Activated T-helper 17 cell treated with anti-CD3 and anti-CD28 coated beads, Interleukin-2, amount 50 U/mL, for 72 hours (primary cell): ENCODE data around the gene CDK5R1. TPM values are rescaled to one million over a fixed set of nuclear protein-coding genes. Genes with fewer than 3 reads are reported as not detected.

Source experiments
- ATAC-seq: fragments of 150-1000 bp; cut with Tn5 transposase; replicated peaks from 2 replicates; pipeline ENCODE4 v1.10.0; 2021; ENCODE audit warnings: mild to moderate bottlenecking, moderate library complexity
- H3K27ac Mint-ChIP-seq: one replicate; pipeline ENCODE4 v1.8.0; 2022; ENCODE audit warnings: mixed read lengths
- H3K27me3 Mint-ChIP-seq: one replicate; pipeline ENCODE4 v1.8.0; 2022; ENCODE audit warnings: mixed read lengths
- H3K36me3 Mint-ChIP-seq: one replicate; pipeline ENCODE4 v1.8.0; 2022; ENCODE audit warnings: low read depth, mild to moderate bottlenecking, mixed read lengths
- H3K4me1 Mint-ChIP-seq: one replicate; pipeline ENCODE4 v1.8.0; 2022; ENCODE audit warnings: mixed read lengths
- H3K4me3 Mint-ChIP-seq: one replicate; pipeline ENCODE4 v1.8.0; 2022; ENCODE audit warnings: mild to moderate bottlenecking, mixed read lengths
- H3K9me3 Mint-ChIP-seq: one replicate; pipeline ENCODE4 v1.8.0; 2022; ENCODE audit warnings: mixed read lengths
- total RNA-seq, 2 donors: library from RNA; stranded (reverse); gene quantifications; one replicate each; pipeline ENCODE4 v1.2.3, GENCODE V29; 2022

CDK5R1 gene
- total RNA-seq, 2 donors from 2014 or later, result 3.6 to 13.0 TPM

- Mint-ChIP-seq H3K36me3 (peaks cover 97% of the 10 kb centered on the region), H3K27me3 (no peaks in the 10 kb centered on the region), H3K27ac (peak overlapping the region; percentile 53), H3K4me1 (peaks cover 15% of the 10 kb centered on the region), H3K9me3 (no peaks in the 10 kb centered on the region), H3K4me3 (no peak overlapping the region)
- ATAC-seq, result peak; percentile 57
Measured at GRCh38 chr17:32460054-32460453, 26.7 kb upstream of the CDK5R1 start.

DNA sequence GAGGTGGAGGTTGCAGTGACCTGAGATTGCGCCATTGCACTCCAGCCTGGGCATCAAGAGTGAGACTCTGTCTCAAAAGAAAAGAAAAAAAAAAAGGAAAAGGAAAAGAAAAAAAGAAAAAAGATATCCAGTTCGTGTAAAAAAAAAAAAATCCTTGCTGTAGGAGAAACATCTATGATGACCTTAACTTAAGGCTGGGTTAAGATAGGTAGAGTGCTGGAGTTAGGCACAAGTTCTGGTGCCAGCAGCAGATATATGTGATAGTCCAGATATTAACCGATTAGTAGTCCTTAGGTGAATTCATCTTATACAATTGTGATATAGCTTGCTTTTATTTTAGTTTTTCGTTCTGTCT is 25.3 kb upstream of the CDK5R1 start:
- ATAC-seq, result no peak
- peaks cover 13% of the 10 kb centered on the region for H3K4me1 Mint-ChIP-seq
- peaks cover 97% of the 10 kb centered on the region for H3K36me3 Mint-ChIP-seq
- H3K27me3 Mint-ChIP-seq, result no peaks in the 10 kb centered on the region
- H3K27ac Mint-ChIP-seq, result peak overlapping the region; percentile 31
- no peak overlapping the region for H3K4me3 Mint-ChIP-seq
- H3K9me3 Mint-ChIP-seq, result no peaks in the 10 kb centered on the region

DNA sequence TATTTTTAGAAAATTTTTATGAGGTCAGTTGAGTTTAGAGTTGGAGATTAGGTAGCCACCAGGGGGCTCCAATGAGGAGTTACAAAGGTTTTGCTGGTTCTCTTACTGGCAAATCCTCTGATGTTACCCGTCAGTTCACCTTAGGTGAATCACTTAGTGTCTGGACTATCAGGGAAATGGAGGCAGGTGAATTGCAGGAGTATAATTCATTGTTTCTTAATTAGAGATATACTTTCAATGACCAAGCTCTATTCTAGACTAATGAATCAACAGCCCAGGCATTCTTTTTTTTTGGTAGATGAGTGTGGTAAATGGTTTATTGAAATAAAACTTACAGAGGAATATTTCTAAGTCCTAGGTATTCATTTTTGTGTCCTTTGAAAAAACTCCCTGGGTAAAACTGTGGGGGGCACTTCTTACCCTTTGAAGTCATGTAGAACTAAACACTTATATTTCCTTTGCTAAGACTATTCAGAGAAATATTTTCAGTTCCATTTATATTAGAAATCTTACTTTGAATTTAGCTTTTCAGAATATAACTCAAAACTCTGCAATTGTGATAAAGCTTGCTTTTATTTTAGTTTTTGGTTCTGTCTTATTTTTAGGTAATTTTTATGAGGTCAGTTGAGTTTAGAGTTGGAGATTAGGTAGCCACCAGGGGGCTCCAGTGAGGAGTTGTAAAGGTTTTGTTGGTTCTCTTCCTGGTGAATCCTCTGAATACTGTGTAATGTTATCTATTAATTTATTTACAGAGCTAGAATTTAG is 24.8 kb upstream of the CDK5R1 start:
- Mint-ChIP-seq H3K36me3 (peaks cover 97% of the 10 kb centered on the region), H3K9me3 (no peaks in the 10 kb centered on the region), H3K27me3 (no peaks in the 10 kb centered on the region), H3K27ac (peak overlapping the region; percentile 31), H3K4me1 (peaks cover 13% of the 10 kb centered on the region), H3K4me3 (no peak overlapping the region)
- ATAC-seq, result peak; percentile 76

- no peak overlapping the region for H3K27ac Mint-ChIP-seq
- H3K4me3 Mint-ChIP-seq, result no peak overlapping the region
- H3K36me3 Mint-ChIP-seq, result peaks cover 97% of the 10 kb centered on the region
- peaks cover 9% of the 10 kb centered on the region for H3K4me1 Mint-ChIP-seq
- H3K27me3 Mint-ChIP-seq, result no peaks in the 10 kb centered on the region
- H3K9me3 Mint-ChIP-seq, result no peaks in the 10 kb centered on the region
- no peak for ATAC-seq
Measured at GRCh38 chr17:32463304-32463703, 23.5 kb upstream of the CDK5R1 start.

- Mint-ChIP-seq H3K27ac (no peak overlapping the region), H3K9me3 (no peaks in the 10 kb centered on the region), H3K4me1 (peaks cover 5% of the 10 kb centered on the region), H3K36me3 (peaks cover 97% of the 10 kb centered on the region), H3K27me3 (no peaks in the 10 kb centered on the region), H3K4me3 (no peak overlapping the region)
- ATAC-seq, result no peak
Measured at GRCh38 chr17:32464374-32464773, 22.4 kb upstream of the CDK5R1 start.

DNA sequence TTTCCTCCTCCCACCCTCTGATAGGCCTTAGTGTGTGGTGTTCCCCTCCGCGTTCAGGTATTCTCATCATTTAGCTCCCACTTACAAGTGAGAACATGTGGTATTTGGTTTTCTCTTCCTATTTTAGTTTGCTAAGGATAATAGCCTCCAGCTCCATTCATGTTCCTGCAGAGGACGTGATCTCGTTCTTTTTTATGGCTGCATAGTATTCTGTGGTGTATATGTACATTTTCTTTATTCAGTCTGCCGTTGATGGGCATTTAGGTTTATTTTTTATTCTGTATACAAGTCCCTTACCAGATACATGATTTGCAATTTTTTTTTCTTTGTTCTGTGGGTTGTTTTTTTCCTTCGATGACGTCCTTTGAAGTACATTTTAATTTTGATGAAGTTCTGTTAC is 18.8 kb upstream of the CDK5R1 start:
- Mint-ChIP-seq H3K27me3 (no peaks in the 10 kb centered on the region), H3K36me3 (peaks cover 94% of the 10 kb centered on the region), H3K4me3 (no peak overlapping the region), H3K27ac (no peak overlapping the region), H3K4me1 (no peaks in the 10 kb centered on the region), H3K9me3 (no peaks in the 10 kb centered on the region)
- no peak for ATAC-seq

GRCh38 chr17:32470405-32471167 is 16.2 kb upstream of the CDK5R1 start:
- H3K36me3 Mint-ChIP-seq, result peaks cover 97% of the 10 kb centered on the region
- H3K9me3 Mint-ChIP-seq, result no peaks in the 10 kb centered on the region
- peak overlapping the region; percentile 39 for H3K27ac Mint-ChIP-seq
- no peaks in the 10 kb centered on the region for H3K27me3 Mint-ChIP-seq
- no peak overlapping the region for H3K4me3 Mint-ChIP-seq
- no peaks in the 10 kb centered on the region for H3K4me1 Mint-ChIP-seq
- no peak for ATAC-seq

DNA sequence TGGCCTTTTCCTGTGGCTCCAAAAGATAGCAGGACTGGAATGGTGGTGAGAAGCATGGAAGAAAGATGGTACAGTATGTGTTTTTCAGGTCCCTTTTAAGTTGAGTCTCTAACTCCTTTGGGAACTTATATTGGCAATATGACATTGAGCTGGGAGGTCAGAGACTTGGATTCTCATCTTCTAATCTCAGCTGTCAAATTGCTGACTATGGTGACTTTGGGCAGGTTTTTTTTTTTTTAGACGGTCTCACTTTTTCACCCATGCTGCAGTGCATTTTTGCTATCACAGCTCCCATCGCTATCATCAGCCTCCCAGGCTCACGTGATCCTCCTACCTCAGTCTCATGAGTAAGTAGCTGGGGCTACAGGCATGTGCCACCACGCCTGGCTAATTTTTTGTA is 15.1 kb upstream of the CDK5R1 start:
- Mint-ChIP-seq H3K27me3 (no peaks in the 10 kb centered on the region), H3K4me3 (no peak overlapping the region), H3K27ac (no peak overlapping the region), H3K9me3 (no peaks in the 10 kb centered on the region), H3K4me1 (no peaks in the 10 kb centered on the region), H3K36me3 (peaks cover 97% of the 10 kb centered on the region)
- ATAC-seq, result no peak

- Mint-ChIP-seq H3K27ac (no peak overlapping the region), H3K9me3 (no peaks in the 10 kb centered on the region), H3K27me3 (no peaks in the 10 kb centered on the region), H3K4me3 (no peak overlapping the region), H3K36me3 (peaks cover 97% of the 10 kb centered on the region), H3K4me1 (no peaks in the 10 kb centered on the region)
- ATAC-seq, result no peak
Measured at GRCh38 chr17:32475258-32475657, 11.5 kb upstream of the CDK5R1 start.

GRCh38 chr17:32477220-32477619 is 9.6 kb upstream of the CDK5R1 start:
- peak overlapping the region; percentile 4 for H3K27ac Mint-ChIP-seq
- H3K36me3 Mint-ChIP-seq, result peaks cover 97% of the 10 kb centered on the region

GRCh38 chr17:32479074-32479617 is 7.6 kb upstream of the CDK5R1 start:
- peak overlapping the region; percentile 9 for H3K27ac Mint-ChIP-seq
- H3K9me3 Mint-ChIP-seq, result no peaks in the 10 kb centered on the region
- H3K4me3 Mint-ChIP-seq, result no peak overlapping the region
- H3K36me3 Mint-ChIP-seq, result peaks cover 91% of the 10 kb centered on the region
- no peak for ATAC-seq
- H3K4me1 Mint-ChIP-seq, result peaks cover 5% of the 10 kb centered on the region
- no peaks in the 10 kb centered on the region for H3K27me3 Mint-ChIP-seq

More at GRCh38 chr17:32477220-32477619, 9.6 kb upstream of the CDK5R1 start:
- Mint-ChIP-seq H3K4me3 (no peak overlapping the region), H3K27me3 (no peaks in the 10 kb centered on the region), H3K4me1 (peaks cover 5% of the 10 kb centered on the region), H3K9me3 (no peaks in the 10 kb centered on the region)
- ATAC-seq, result no peak

GRCh38 chr17:32481193-32481592 is 5.6 kb upstream of the CDK5R1 start:
- H3K9me3 Mint-ChIP-seq, result no peaks in the 10 kb centered on the region
- peaks cover 5% of the 10 kb centered on the region for H3K4me1 Mint-ChIP-seq
- peak overlapping the region; percentile 92 for H3K27ac Mint-ChIP-seq
- ATAC-seq, result no peak
- no peaks in the 10 kb centered on the region for H3K27me3 Mint-ChIP-seq
- H3K4me3 Mint-ChIP-seq, result no peak overlapping the region
- peaks cover 70% of the 10 kb centered on the region for H3K36me3 Mint-ChIP-seq

DNA sequence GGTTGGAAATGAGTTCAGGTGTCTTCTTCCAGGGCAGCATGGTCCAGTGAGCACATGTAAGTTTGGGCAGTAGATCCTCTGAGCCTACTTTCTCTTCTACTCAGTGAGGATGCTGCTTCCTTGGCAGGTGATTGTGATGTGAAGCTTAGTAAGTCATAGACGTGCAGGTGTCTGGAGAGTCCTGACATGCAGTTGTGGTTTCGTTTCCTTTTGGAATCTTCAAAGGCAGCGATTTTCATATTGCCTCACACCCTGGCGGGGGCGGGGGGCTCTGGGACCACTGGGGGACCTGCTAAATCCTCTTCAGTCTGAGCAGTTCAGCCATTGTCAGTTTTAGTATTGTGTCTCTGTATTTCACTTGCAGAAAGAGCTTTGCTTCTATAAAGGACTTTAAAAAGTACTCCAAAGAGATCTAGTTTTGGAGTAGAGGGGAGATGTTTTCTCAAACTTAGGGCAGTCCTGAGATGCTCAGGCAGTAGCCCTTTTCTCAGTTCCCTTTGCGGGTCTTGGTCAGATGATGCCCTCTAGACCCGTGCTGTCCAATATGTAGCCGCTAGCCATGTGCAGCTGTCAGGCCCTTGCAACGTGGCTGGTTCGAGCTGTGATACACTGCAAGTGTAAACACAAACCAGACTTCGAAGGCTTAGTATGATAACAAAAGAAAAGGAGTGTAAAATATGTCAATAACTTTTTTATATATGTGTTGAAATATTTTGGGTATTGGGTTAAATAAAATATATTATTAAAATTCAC is 4.0 kb upstream of the CDK5R1 start:
- Mint-ChIP-seq H3K4me3 (no peak overlapping the region), H3K27ac (peak overlapping the region; percentile 92), H3K9me3 (no peaks in the 10 kb centered on the region), H3K4me1 (peaks cover 5% of the 10 kb centered on the region), H3K36me3 (peaks cover 59% of the 10 kb centered on the region), H3K27me3 (no peaks in the 10 kb centered on the region)
- ATAC-seq, result no peak

DNA sequence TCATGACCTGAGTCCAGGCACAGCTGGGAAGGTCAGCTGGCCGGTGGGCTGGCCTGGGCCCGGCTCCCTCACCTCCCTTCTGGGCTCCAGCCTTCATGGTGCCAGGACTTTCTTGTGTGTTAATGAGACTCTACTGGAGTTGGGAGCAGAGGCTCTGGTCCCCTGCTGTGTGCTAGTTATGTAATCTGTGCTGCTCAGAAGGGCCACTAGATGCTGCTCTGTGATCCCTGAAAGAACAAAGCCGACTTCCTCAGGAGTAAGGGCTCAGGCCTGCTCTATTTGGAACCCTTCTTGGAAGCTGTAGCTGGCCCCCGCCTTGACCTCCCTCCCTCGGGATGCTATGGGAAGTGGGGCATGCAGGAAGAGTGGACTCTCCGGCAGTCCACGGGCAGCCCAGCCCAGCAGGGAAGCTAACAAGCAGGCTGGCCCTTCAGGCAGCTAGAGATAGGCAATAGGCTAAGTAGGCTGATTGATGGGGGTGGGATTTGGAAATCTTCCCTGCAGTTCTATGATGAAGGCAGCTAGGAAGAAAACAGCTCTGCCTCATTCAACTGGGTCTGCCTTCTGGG is 3.3 kb upstream of the CDK5R1 start:
- peaks cover 10% of the 10 kb centered on the region for H3K4me1 Mint-ChIP-seq
- H3K27me3 Mint-ChIP-seq, result no peaks in the 10 kb centered on the region
- no peaks in the 10 kb centered on the region for H3K9me3 Mint-ChIP-seq
- peaks cover 59% of the 10 kb centered on the region for H3K36me3 Mint-ChIP-seq
- no peak overlapping the region for H3K4me3 Mint-ChIP-seq
- peak; percentile 36 for ATAC-seq
- H3K27ac Mint-ChIP-seq, result peak overlapping the region; percentile 21
